Prostate gland (tissue), 2 donors: ENCODE measurements around the gene FOXP2.

Experiments used
- POLR2AphosphoS5 ChIP-seq: sonication (generic); formaldehyde crosslinking; IDR thresholded peaks from one replicate; pipeline ENCODE4 v1.6.1; 2017; ENCODE audit warnings: antibody characterized with exemption
- TF ChIP-seq, protein P1 (sequence below), 4 experiments: fragments of 200-600 bp in 2 of 4; fragments of 450-650 bp in 2 of 4; sonication (generic) in 2 of 4; IDR thresholded peaks; 1 replicate in 3 of 4; 2 replicates in 1 of 4; pipeline ENCODE4 v1.5.1; 2016 to 2019; ENCODE audit warnings: antibody characterized with exemption in 4 of 4, mild to moderate bottlenecking in 2 of 4, moderate library complexity in 2 of 4

DNA sequence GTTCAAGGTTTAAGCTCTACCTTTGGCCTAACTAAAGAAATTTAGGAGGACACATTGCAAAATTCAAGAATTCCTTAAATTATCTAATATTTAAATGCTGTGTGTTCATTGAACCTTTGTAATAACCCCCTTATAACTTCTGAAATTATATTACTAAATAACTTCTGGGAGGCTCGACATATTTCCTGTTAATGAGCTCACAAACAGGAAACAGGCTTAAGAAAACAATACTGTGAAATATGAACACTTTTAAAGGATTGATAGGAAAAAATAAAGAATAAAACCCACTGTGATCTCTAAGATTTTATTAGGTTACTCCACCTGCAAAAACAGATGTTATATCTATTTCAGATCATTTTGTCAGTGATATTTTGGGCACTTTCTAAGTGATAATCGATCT lies 74.1 kb downstream of the FOXP2 start:
- TF ChIP-seq, protein P1, sequence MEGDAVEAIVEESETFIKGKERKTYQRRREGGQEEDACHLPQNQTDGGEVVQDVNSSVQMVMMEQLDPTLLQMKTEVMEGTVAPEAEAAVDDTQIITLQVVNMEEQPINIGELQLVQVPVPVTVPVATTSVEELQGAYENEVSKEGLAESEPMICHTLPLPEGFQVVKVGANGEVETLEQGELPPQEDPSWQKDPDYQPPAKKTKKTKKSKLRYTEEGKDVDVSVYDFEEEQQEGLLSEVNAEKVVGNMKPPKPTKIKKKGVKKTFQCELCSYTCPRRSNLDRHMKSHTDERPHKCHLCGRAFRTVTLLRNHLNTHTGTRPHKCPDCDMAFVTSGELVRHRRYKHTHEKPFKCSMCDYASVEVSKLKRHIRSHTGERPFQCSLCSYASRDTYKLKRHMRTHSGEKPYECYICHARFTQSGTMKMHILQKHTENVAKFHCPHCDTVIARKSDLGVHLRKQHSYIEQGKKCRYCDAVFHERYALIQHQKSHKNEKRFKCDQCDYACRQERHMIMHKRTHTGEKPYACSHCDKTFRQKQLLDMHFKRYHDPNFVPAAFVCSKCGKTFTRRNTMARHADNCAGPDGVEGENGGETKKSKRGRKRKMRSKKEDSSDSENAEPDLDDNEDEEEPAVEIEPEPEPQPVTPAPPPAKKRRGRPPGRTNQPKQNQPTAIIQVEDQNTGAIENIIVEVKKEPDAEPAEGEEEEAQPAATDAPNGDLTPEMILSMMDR (IDR thresholded peaks at IDR 0.05), result no peak
- no peak for TF ChIP-seq POLR2AphosphoS5
